GM23338 (cell line): Measurements from ENCODE around the gene SETSIP. TPM values are rescaled to one million over a fixed set of nuclear protein-coding genes. Genes with fewer than 3 reads are reported as not detected.

ENCODE experiments used
- ATAC-seq: fragments of 200-7000 bp; cut with Tn5 transposase; 3 replicates; pipeline ENCODE4 v1.9.1; 2020
- DNase-seq: peaks from one replicate; pipeline ENCODE4 v3.0.0-alpha.2; 2015; ENCODE audit warnings: low spot score
- H2AFZ ChIP-seq: fragments of 200-600 bp; sonication (generic); 2 replicates; pipeline ENCODE4 v1.8.0; 2016; ENCODE audit warnings: antibody characterized with exemption, mild to moderate bottlenecking, moderate library complexity
- H3F3A ChIP-seq: fragments of 200-600 bp; sonication (generic); replicated peaks from 2 replicates; pipeline ENCODE4 v1.8.0; 2017; ENCODE audit warnings: antibody characterized with exemption, mixed run types, low read depth
- H3K27ac ChIP-seq: fragments of 200-600 bp; sonication (generic); 2 replicates; pipeline ENCODE4 v1.6.1; 2016; ENCODE audit warnings: low read depth
- H3K27me3 ChIP-seq: fragments of 200-600 bp; sonication (generic); 2 replicates; pipeline ENCODE4 v1.8.0; 2016; ENCODE audit warnings: mild to moderate bottlenecking, mixed run types, moderate library complexity; ENCODE audit not compliant: insufficient read depth
- H3K36me3 ChIP-seq: fragments of 200-600 bp; sonication (generic); 2 replicates; pipeline ENCODE4 v1.8.0; 2016; ENCODE audit warnings: mild to moderate bottlenecking; ENCODE audit not compliant: insufficient read depth
- H3K4me1 ChIP-seq: fragments of 200-600 bp; sonication (generic); 2 replicates; pipeline ENCODE4 v1.8.0; 2016; ENCODE audit warnings: mild to moderate bottlenecking, moderate library complexity; ENCODE audit not compliant: insufficient read depth
- H3K4me2 ChIP-seq: fragments of 200-600 bp; sonication (generic); 2 replicates; pipeline ENCODE4 v1.7.1; 2017; ENCODE audit warnings: mixed run types
- H3K4me3 ChIP-seq: fragments of 200-600 bp; sonication (generic); 2 replicates; pipeline ENCODE4 v1.6.1; 2016; ENCODE audit warnings: mixed run types
- H3K79me2 ChIP-seq: fragments of 200-600 bp; sonication (generic); replicated peaks from 2 replicates; pipeline ENCODE4 v1.8.0; 2017; ENCODE audit warnings: mild to moderate bottlenecking; ENCODE audit not compliant: insufficient read depth
- H3K9me2 ChIP-seq: fragments of 200-600 bp; sonication (generic); 2 replicates; pipeline ENCODE4 v1.8.0; 2017; ENCODE audit not compliant: insufficient read depth
- H4K20me1 ChIP-seq: fragments of 200-600 bp; sonication (generic); replicated peaks from 2 replicates; pipeline ENCODE4 v1.8.0; 2017; ENCODE audit warnings: mild to moderate bottlenecking; ENCODE audit not compliant: insufficient read depth
- H3K27ac Mint-ChIP-seq: 2 replicates; pipeline ENCODE4 v1.8.0; 2020; ENCODE audit warnings: inconsistent platforms, mild to moderate bottlenecking, moderate library complexity, mixed read lengths
- H3K27me3 Mint-ChIP-seq: 3 replicates; pipeline ENCODE4 v1.8.0; 2022; ENCODE audit warnings: low read depth, mild to moderate bottlenecking, moderate library complexity, mixed read lengths, inconsistent platforms; ENCODE audit not compliant: insufficient read depth, poor library complexity
- H3K36me3 Mint-ChIP-seq: 3 replicates; pipeline ENCODE4 v1.8.0; 2021; ENCODE audit warnings: low read depth, mild to moderate bottlenecking, inconsistent platforms, moderate library complexity, mixed read lengths
- H3K4me1 Mint-ChIP-seq: 3 replicates; pipeline ENCODE4 v1.8.0; 2020; ENCODE audit warnings: mild to moderate bottlenecking, inconsistent platforms, mixed read lengths
- H3K4me3 Mint-ChIP-seq: 3 replicates; pipeline ENCODE4 v1.8.0; 2021; ENCODE audit warnings: moderate library complexity, mild to moderate bottlenecking, inconsistent platforms, mixed read lengths
- H3K9me3 Mint-ChIP-seq: 3 replicates; pipeline ENCODE4 v1.8.0; 2020; ENCODE audit warnings: moderate library complexity, mild to moderate bottlenecking, inconsistent platforms, mixed read lengths
- CTCF ChIP-seq, 2 experiments: fragments of 200-600 bp in 1 of 2; sonication (generic) in 1 of 2; conservative IDR thresholded peaks; 2 replicates each; pipeline versions ENCODE4 v1.5.1 to v1.6.1; 2016 to 2017; ENCODE audit warnings: antibody characterized with exemption in 2 of 2, low read depth in 2 of 2, mild to moderate bottlenecking in 2 of 2, moderate library complexity in 1 of 2
- JUNB ChIP-seq: IDR thresholded peaks from one replicate; pipeline ENCODE4 v1.6.1; 2016; ENCODE audit warnings: antibody characterized with exemption; ENCODE audit not compliant: unreplicated experiment
- NANOG ChIP-seq: IDR thresholded peaks from 2 replicates; pipeline ENCODE4 v1.6.1; 2016; ENCODE audit warnings: antibody characterized with exemption, borderline replicate concordance
- POLR2AphosphoS5 ChIP-seq: IDR thresholded peaks from 2 replicates; pipeline ENCODE4 v1.6.1; 2016; ENCODE audit warnings: antibody characterized with exemption, low read depth
- REST ChIP-seq: IDR thresholded peaks from one replicate; pipeline ENCODE4 v1.6.1; 2018; ENCODE audit warnings: antibody characterized with exemption; ENCODE audit not compliant: unreplicated experiment
- STAT1 ChIP-seq: IDR thresholded peaks from one replicate; pipeline ENCODE4 v1.6.1; 2016; ENCODE audit warnings: antibody characterized with exemption; ENCODE audit not compliant: unreplicated experiment
- ZNF462 ChIP-seq: fragments of 250-450 bp; sonication (Bioruptor Pico); IDR thresholded peaks from 2 replicates; pipeline ENCODE4 v1.5.0; 2020; ENCODE audit warnings: mild to moderate bottlenecking, moderate library complexity
- polyA plus RNA-seq: library from polyadenylated mRNA; unstranded; fragments of >200 nt; fragmentation: Nextera tagmentation; extraction: Ambion mirVana; gene quantifications from 2 replicates; pipeline ENCODE4 v1.2.1, GENCODE V29; 2016
- total RNA-seq: library from RNA; depleted of rRNA; stranded (reverse); fragments of >200 nt; shearing (Covaris generic); gene quantifications from 2 replicates; pipeline ENCODE4 v1.2.3, GENCODE V29; 2014

Gene SETSIP
- total and polyA plus RNA-seq, 2 experiments from 2014 or later, result 0.92 to 0.94 TPM

GRCh38 chr1:92037400-92037799 is 37.8 kb downstream of the SETSIP start (continued):
- TF ChIP-seq ZNF462 (no peak), CTCF (conservative IDR thresholded peaks at IDR 0.05; ENCODE audit: low read depth in 2 of 2) (no peak), POLR2AphosphoS5 (no peak), STAT1 (no peak)

- no peak overlapping the region for H3K4me3 Mint-ChIP-seq
- H3K27me3 Mint-ChIP-seq, result peaks cover 16% of the 10 kb centered on the region
- H2AFZ ChIP-seq, result peak overlapping the region; percentile 65; the same call in 1 of the 2 replicates
- no peak overlapping the region for H3K4me2 ChIP-seq
- H3K9me3 Mint-ChIP-seq, result peaks cover 8% of the 10 kb centered on the region
- H3K4me1 Mint-ChIP-seq, result peaks cover 11% of the 10 kb centered on the region
- no peaks in the 10 kb centered on the region for H3K79me2 ChIP-seq
- no peaks in the 10 kb centered on the region for H3F3A ChIP-seq
- H3K27ac ChIP-seq, result no peak overlapping the region
- no peak overlapping the region for H3K27ac Mint-ChIP-seq
- DNase-seq (no peak), ATAC-seq (no peak)
- no peaks in the 10 kb centered on the region for H3K9me2 ChIP-seq
- peaks cover 14% of the 10 kb centered on the region for H3K4me1 ChIP-seq
- H3K36me3 ChIP-seq, result no peaks in the 10 kb centered on the region
- H3K27me3 ChIP-seq, result peaks cover 18% of the 10 kb centered on the region
- H4K20me1 ChIP-seq, result no peaks in the 10 kb centered on the region
- H3K4me3 ChIP-seq, result no peak overlapping the region
- TF ChIP-seq NANOG (no peak), REST (no peak), STAT1 (no peak), POLR2AphosphoS5 (no peak), JUNB (no peak)
- H3K36me3 Mint-ChIP-seq, result peaks cover 8% of the 10 kb centered on the region; the same call in 2 of the 3 replicates
Observed at GRCh38 chr1:92031281-92032110, 43.7 kb downstream of the SETSIP start.
